Progenitor cell of endocrine pancreas (in vitro differentiated cells): ENCODE measurements around the gene FER1L5. TPM values are rescaled to one million over a fixed set of nuclear protein-coding genes. Genes with fewer than 3 reads are reported as not detected.

Experiments
- DNase-seq: peaks from one replicate; pipeline ENCODE4 v3.0.0; 2021; ENCODE audit warnings: low spot score; ENCODE audit not compliant: unreplicated experiment
- H3K27ac Mint-ChIP-seq: 2 replicates; pipeline ENCODE4 v1.8.0; 2021; ENCODE audit warnings: mild to moderate bottlenecking, moderate library complexity, mixed read lengths
- H3K27me3 Mint-ChIP-seq: 2 replicates; pipeline ENCODE4 v1.8.0; 2021; ENCODE audit warnings: mixed read lengths
- H3K36me3 Mint-ChIP-seq: 2 replicates; pipeline ENCODE4 v1.8.0; 2022; ENCODE audit warnings: mixed read lengths; ENCODE audit not compliant: insufficient read depth
- H3K4me1 Mint-ChIP-seq: 2 replicates; pipeline ENCODE4 v1.8.0; 2021; ENCODE audit warnings: low read depth, mixed read lengths
- H3K4me3 Mint-ChIP-seq: 2 replicates; pipeline ENCODE4 v1.8.0; 2021; ENCODE audit warnings: low read depth, mild to moderate bottlenecking, moderate library complexity, mixed read lengths
- H3K9me3 Mint-ChIP-seq: 2 replicates; pipeline ENCODE4 v1.8.0; 2021; ENCODE audit warnings: low read depth, mixed read lengths
- total RNA-seq: library from RNA; stranded (reverse); gene quantifications from 2 replicates; pipeline ENCODE4 v1.2.1, GENCODE V29; 2021
- TF ChIP-seq, protein P1 (sequence below): fragments of 200-600 bp; sonication (generic); IDR thresholded peaks from one replicate; pipeline ENCODE4 v1.5.0; 2021; ENCODE audit warnings: antibody characterized with exemption, mild to moderate bottlenecking; ENCODE audit not compliant: unreplicated experiment

The FER1L5 gene
- total RNA-seq, 1 donor from 2014 or later: 1.5 TPM

DNA sequence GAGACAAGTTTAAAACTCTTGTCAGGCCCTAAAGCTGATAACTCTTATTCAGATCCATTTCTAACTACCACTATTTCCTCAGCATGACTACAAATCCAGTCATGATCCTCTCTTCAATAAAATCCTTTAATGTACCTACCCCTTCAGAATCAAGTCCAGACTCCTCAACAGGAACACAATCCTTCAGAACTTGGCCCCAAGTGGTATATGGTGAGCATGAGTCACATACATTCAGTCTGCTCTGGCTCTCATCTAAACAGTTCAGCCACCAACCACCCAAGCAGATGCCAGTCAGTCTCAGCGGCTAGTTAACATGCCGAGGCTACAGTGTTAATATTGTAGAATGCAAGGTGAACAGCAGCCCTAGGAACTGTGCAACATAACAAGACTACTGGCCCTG, 87.6 kb downstream of the FER1L5 start:
- Mint-ChIP-seq H3K4me3 (no peak overlapping the region), H3K27me3 (no peaks in the 10 kb centered on the region), H3K27ac (no peak overlapping the region), H3K9me3 (no peaks in the 10 kb centered on the region), H3K4me1 (no peaks in the 10 kb centered on the region), H3K36me3 (peaks cover 31% of the 10 kb centered on the region)
- DNase-seq: no peak
- TF ChIP-seq, protein P1, sequence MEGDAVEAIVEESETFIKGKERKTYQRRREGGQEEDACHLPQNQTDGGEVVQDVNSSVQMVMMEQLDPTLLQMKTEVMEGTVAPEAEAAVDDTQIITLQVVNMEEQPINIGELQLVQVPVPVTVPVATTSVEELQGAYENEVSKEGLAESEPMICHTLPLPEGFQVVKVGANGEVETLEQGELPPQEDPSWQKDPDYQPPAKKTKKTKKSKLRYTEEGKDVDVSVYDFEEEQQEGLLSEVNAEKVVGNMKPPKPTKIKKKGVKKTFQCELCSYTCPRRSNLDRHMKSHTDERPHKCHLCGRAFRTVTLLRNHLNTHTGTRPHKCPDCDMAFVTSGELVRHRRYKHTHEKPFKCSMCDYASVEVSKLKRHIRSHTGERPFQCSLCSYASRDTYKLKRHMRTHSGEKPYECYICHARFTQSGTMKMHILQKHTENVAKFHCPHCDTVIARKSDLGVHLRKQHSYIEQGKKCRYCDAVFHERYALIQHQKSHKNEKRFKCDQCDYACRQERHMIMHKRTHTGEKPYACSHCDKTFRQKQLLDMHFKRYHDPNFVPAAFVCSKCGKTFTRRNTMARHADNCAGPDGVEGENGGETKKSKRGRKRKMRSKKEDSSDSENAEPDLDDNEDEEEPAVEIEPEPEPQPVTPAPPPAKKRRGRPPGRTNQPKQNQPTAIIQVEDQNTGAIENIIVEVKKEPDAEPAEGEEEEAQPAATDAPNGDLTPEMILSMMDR: no peak

DNA sequence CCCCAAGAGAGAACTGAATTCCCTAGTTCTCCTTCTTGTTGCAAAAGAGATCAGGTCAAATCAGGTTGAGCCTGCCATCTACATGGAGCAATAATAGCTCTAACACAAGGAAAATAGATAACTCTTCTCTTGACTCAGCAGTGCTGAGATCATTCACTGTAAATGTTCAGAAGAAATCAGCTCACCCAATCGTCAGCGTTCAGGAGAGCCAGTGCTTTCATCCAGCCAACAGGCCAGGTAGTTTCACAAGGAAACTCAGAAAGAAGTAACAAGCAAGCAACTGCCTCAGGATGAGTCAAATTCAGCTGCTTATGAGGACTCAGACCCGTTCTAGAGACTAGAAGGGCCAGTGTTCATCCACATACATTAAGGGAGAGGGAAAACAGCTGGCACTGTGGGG, 91.4 kb downstream of the FER1L5 start:
- DNase-seq: no peak
- Mint-ChIP-seq H3K9me3 (no peaks in the 10 kb centered on the region), H3K27ac (no peak overlapping the region), H3K4me3 (no peak overlapping the region), H3K27me3 (no peaks in the 10 kb centered on the region), H3K4me1 (peaks cover 4% of the 10 kb centered on the region), H3K36me3 (peaks cover 23% of the 10 kb centered on the region)
- TF ChIP-seq, protein P1: no peak

DNA sequence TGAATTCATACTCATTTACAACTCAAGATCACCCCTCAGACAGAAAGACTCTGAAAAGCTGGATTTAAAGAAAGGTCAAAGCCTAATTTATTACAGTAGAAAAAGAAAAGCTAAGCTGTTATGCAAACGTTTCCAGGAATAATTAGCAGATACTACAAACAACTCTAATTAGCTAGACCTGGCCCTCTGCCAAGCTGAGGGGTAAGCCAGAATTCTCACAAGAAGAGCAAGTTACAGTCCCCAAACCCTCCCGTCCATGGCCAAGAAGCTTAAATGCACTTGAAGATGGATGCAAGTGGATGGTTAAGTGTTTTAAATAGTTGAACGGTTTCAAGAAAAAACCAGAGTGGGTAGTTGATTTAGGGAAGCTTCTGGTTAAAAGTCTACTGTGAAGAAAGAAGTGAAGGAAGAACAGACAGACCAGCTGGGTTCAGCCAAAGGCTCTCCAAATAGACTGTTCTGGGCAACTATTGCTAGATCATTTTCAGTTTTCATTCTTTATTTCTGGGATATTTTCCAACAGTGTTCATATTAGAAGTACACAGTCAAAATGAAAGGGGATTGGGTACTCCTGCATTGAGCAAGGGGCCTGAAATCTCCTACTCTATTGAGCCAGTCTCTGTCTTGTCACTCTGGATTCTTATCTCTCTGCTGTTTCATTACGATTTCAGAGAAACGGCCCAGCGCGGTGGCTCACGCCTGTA, 92.5 kb downstream of the FER1L5 start:
- Mint-ChIP-seq H3K9me3 (no peaks in the 10 kb centered on the region), H3K27me3 (no peaks in the 10 kb centered on the region), H3K27ac (peak overlapping the region; percentile 24), H3K4me1 (peaks cover 13% of the 10 kb centered on the region), H3K36me3 (peaks cover 23% of the 10 kb centered on the region), H3K4me3 (no peak overlapping the region)
- TF ChIP-seq, protein P1: no peak
- no peak for DNase-seq

DNA sequence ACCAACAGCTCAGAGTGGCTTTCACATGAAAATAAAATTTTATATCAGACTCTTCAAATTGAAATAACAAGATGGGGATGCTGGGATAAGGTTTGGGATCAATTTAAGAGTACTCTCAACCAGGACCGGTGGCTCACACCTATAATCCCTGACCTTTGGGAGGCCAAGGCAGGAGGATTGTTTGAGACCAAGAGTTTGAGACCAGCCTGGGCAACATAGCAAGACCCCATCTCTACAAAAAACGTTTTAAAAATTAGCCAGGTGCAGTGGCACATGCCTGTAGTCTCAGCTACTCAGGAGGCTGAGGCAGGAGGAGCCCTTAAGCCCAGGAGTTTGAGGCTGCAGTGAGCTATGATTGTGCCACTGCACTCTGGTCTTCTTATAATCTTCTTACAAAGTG, 94.7 kb downstream of the FER1L5 start:
- H3K27me3 Mint-ChIP-seq: no peaks in the 10 kb centered on the region
- H3K27ac Mint-ChIP-seq: no peak overlapping the region
- TF ChIP-seq, protein P1: no peak
- H3K36me3 Mint-ChIP-seq: peaks cover 15% of the 10 kb centered on the region
- H3K4me3 Mint-ChIP-seq: peak overlapping the region; percentile 48
- peaks cover 16% of the 10 kb centered on the region for H3K4me1 Mint-ChIP-seq
- no peak for DNase-seq
- no peaks in the 10 kb centered on the region for H3K9me3 Mint-ChIP-seq

DNA sequence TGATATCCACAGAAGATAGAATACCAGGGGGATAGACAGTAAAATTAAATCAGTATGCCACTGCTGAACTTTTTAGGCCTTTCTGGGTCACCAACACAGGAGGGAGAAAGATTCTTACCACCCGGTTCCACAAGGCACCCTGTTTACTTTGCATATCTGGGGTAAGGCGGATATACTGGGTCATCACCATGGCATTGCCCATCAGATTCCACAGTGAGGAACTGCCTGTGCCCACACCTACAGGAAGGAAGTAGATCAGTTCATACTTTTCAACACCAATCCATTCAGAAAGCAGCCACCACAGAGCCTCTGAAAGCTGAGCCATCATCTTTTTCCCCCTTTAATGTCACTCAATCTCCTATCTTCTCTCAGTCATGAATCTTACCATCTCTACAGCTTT, 95.3 kb downstream of the FER1L5 start:
- H3K4me3 Mint-ChIP-seq: peak overlapping the region; percentile 48
- peaks cover 14% of the 10 kb centered on the region for H3K36me3 Mint-ChIP-seq
- no peak for DNase-seq
- TF ChIP-seq, protein P1: no peak
- H3K27me3 Mint-ChIP-seq: no peaks in the 10 kb centered on the region
- no peaks in the 10 kb centered on the region for H3K9me3 Mint-ChIP-seq
- H3K4me1 Mint-ChIP-seq: peaks cover 16% of the 10 kb centered on the region
- no peak overlapping the region for H3K27ac Mint-ChIP-seq
